Chondrocyte (in vitro differentiated cells): ENCODE measurements around the gene SLC49A3. TPM values are rescaled to one million over a fixed set of nuclear protein-coding genes. Genes with fewer than 3 reads are reported as not detected.
"Not testable (repeated sequence)": the region's sequence is repeated elsewhere in the genome, so short reads cannot be mapped to it uniquely, and the experiment has no call there.

Experiments
- DNase-seq: peaks from one replicate; pipeline ENCODE4 v3.0.0; 2021; ENCODE audit warnings: mixed read lengths, low spot score
- H3K27ac Mint-ChIP-seq: one replicate; pipeline ENCODE4 v1.8.0; 2021; ENCODE audit warnings: mild to moderate bottlenecking, moderate library complexity, mixed read lengths; ENCODE audit not compliant: unreplicated experiment
- H3K27me3 Mint-ChIP-seq: 2 replicates; pipeline ENCODE4 v1.8.0; 2021; ENCODE audit warnings: low read depth, mixed read lengths
- H3K36me3 Mint-ChIP-seq: 2 replicates; pipeline ENCODE4 v1.8.0; 2021; ENCODE audit warnings: low read depth, mixed read lengths
- H3K4me1 Mint-ChIP-seq: 2 replicates; pipeline ENCODE4 v1.8.0; 2021; ENCODE audit warnings: low read depth, mild to moderate bottlenecking, mixed read lengths
- H3K4me3 Mint-ChIP-seq: one replicate; pipeline ENCODE4 v1.8.0; 2021; ENCODE audit warnings: mild to moderate bottlenecking, moderate library complexity, mixed read lengths; ENCODE audit not compliant: unreplicated experiment
- H3K9me3 Mint-ChIP-seq: 2 replicates; pipeline ENCODE4 v1.8.0; 2021; ENCODE audit warnings: low read depth, mixed read lengths
- CTCF ChIP-seq: fragments of 200-600 bp; sonication (generic); IDR thresholded peaks from 2 replicates; pipeline ENCODE4 v1.5.0; 2021; ENCODE audit warnings: antibody characterized with exemption, mild to moderate bottlenecking, moderate library complexity
- total RNA-seq: library from RNA; stranded (reverse); gene quantifications from 3 replicates; pipeline ENCODE4 v1.2.1, GENCODE V29; 2021

SLC49A3 gene
- total RNA-seq, 1 donor from 2014 or later: 1.3 TPM

DNA sequence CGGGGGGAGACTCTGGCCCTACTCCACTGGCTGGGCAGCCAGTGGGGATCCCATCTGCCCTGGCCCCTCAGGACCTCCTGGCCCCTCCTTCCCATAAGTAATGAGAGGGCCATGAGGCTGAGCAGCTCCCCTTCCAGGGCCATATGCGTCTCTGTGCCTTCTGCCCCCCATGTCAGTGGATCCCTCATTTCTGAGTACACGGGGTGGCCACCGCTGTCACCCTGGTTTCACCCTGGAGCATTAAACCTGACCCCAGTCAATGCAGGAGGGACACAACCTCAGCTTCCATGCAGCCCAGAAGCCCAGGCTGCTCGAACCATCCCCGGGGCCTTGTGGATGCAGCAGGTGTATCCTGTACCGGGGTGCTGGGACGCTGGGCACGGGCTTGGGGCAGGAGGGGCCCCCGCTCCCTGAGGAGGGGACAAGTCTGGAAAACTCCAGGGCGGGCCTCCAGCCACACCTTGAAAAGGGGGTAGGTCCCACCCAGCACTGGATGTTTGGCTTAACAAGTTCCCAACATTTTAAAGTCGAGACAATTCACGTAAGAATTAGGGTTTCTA is 39.1 kb downstream of the SLC49A3 start:
- peaks cover 7% of the 10 kb centered on the region for H3K27me3 Mint-ChIP-seq
- H3K4me1 Mint-ChIP-seq: no peaks in the 10 kb centered on the region
- no peaks in the 10 kb centered on the region for H3K36me3 Mint-ChIP-seq
- DNase-seq: peak; percentile 89
- H3K27ac Mint-ChIP-seq: no peak overlapping the region
- peaks cover 2% of the 10 kb centered on the region for H3K9me3 Mint-ChIP-seq
- H3K4me3 Mint-ChIP-seq: no peak overlapping the region
- no peak for TF ChIP-seq CTCF

DNA sequence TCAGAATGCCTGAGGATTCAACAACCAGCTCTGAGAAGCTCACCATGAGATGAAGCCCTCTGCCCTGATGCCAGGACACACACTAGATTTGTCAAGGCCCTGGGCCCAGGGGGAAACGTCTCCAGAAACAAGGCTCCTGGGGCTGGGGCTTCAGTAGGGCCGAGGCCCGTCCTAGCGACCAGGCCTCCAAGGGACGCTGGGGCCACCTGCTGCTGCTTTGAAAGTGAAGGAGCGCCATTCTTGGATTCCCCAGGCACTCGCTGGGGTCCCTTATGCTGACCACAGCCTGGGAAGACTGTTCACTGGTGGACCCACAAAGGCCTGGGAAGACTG is 39.7 kb downstream of the SLC49A3 start:
- TF ChIP-seq CTCF: no peak
- DNase-seq: no peak
- Mint-ChIP-seq H3K27me3 (peaks cover 7% of the 10 kb centered on the region), H3K9me3 (peaks cover 2% of the 10 kb centered on the region), H3K4me3 (no peak overlapping the region), H3K27ac (no peak overlapping the region), H3K36me3 (no peaks in the 10 kb centered on the region), H3K4me1 (no peaks in the 10 kb centered on the region)

DNA sequence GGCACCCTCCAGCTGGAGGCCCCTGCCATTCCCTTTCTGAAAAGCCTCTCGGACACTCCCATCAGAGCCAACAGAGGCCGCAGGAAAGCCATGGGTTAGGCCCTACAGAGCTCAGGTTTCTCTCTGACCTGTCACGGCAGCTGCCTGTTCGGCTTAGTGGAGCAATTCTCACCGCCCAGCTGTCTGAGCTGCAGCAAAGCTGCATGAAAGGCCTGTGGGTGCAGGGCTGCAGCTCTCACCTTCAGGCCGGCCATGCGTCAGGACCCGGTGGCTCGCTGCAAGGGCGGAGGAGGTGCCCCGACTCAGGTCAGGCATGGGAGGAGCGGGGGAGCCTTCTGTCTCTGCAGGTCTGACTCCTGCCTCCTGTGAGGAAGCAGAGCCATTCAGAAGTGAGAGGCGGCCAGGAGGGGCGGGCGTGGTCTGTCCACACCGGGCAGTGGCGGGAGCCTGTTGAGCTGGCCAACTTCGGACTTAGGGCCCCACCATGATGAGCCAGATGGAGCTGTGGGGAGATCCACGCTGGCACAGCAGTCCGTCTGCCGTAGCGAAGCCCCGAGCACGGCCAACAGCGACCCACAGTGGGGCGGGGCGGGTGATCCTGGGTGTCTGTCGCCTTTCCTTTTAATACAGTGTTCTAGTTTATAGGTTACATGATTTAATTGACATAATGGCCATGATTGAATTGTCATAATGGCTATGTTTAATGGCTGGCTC is 40.2 kb downstream of the SLC49A3 start:
- no peak for TF ChIP-seq CTCF
- Mint-ChIP-seq H3K4me1 (no peaks in the 10 kb centered on the region), H3K27me3 (peaks cover 7% of the 10 kb centered on the region), H3K27ac (no peak overlapping the region), H3K36me3 (no peaks in the 10 kb centered on the region), H3K9me3 (peaks cover 2% of the 10 kb centered on the region), H3K4me3 (no peak overlapping the region)
- peak; percentile 73 for DNase-seq

DNA sequence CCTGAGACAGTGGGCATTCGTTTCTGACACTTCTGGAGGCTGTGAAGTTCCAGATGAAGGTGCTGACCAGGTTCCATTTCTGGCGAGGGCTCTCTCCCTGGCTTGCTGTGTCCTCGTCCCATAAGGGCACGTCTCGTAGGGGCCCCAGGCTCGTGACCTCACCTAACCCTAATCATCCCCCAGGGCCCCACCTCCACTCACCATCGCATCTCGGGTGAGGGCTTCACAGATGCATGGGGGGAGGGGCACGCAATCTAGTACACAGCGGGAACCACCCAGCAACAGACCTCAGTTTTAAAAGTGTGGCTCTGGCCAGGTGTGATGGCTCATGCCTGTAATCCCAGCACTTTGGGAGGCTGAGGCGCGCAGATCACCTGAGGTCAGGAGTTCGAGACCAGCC is 41.5 kb downstream of the SLC49A3 start:
- peaks cover 7% of the 10 kb centered on the region for H3K9me3 Mint-ChIP-seq
- H3K4me3 Mint-ChIP-seq: no peak overlapping the region
- TF ChIP-seq CTCF: no peak
- peak; percentile 38 for DNase-seq
- H3K27ac Mint-ChIP-seq: no peak overlapping the region
- H3K4me1 Mint-ChIP-seq: no peaks in the 10 kb centered on the region
- H3K27me3 Mint-ChIP-seq: peaks cover 7% of the 10 kb centered on the region
- H3K36me3 Mint-ChIP-seq: no peaks in the 10 kb centered on the region

- Mint-ChIP-seq H3K27ac (no peak overlapping the region), H3K36me3 (no peaks in the 10 kb centered on the region), H3K9me3 (peaks cover 7% of the 10 kb centered on the region), H3K4me3 (no peak overlapping the region), H3K27me3 (peaks cover 6% of the 10 kb centered on the region), H3K4me1 (no peaks in the 10 kb centered on the region)
- no peak for TF ChIP-seq CTCF
- peak; percentile 87 for DNase-seq
Measured at GRCh38 chr4:646460-646859, 42.5 kb downstream of the SLC49A3 start.

GRCh38 chr4:642366-642765 is 46.6 kb downstream of the SLC49A3 start:
- Mint-ChIP-seq H3K9me3 (peaks cover 12% of the 10 kb centered on the region), H3K27me3 (peaks cover 13% of the 10 kb centered on the region)
- not testable (repeated sequence) for H3K36me3 Mint-ChIP-seq, H3K27ac Mint-ChIP-seq, H3K4me3 Mint-ChIP-seq, H3K4me1 Mint-ChIP-seq
- DNase-seq: peak; percentile 11
